Measurements from ENCODE around the gene PLCB2. TPM values are rescaled to one million over a fixed set of nuclear protein-coding genes. Genes with fewer than 3 reads are reported as not detected.

The PLCB2 gene
- total and polyA plus RNA-seq, 2 experiments from 2014 or later, result 9.5 to 13.8 TPM

- peaks cover 44% of the 10 kb centered on the region for H3K27me3 Mint-ChIP-seq (ENCODE audit: insufficient read depth, low read depth, poor library complexity)
- H4K20me1 ChIP-seq (replicated peaks; ENCODE audit: insufficient read depth), result no peaks in the 10 kb centered on the region
- H3K4me3 ChIP-seq, result no peak overlapping the region
- no peak overlapping the region for H2AFZ ChIP-seq
- no peak for TF ChIP-seq ZNF331 (CRISPR knock-in tag; IDR thresholded peaks at IDR 0.05; ENCODE audit: low read depth)
- TF ChIP-seq REST (IDR thresholded peaks at IDR 0.05; ENCODE audit: unreplicated experiment), result no peak
- TF ChIP-seq ZNF462 (CRISPR knock-in tag; IDR thresholded peaks at IDR 0.05), result no peak
- no peak for TF ChIP-seq POLR2AphosphoS5 (IDR thresholded peaks at IDR 0.05; ENCODE audit: low read depth)
- TF ChIP-seq ETS1 (IDR thresholded peaks at IDR 0.05), result no peak
- TF ChIP-seq NANOG (IDR thresholded peaks at IDR 0.05; ENCODE audit: borderline replicate concordance), result no peak
- H3K4me3 Mint-ChIP-seq, result no peak overlapping the region
- no peaks in the 10 kb centered on the region for H3K9me3 Mint-ChIP-seq
- H3K79me2 ChIP-seq (replicated peaks; ENCODE audit: insufficient read depth), result no peaks in the 10 kb centered on the region
- H3K36me3 ChIP-seq (ENCODE audit: insufficient read depth), result no peaks in the 10 kb centered on the region
- ATAC-seq (no peak), DNase-seq (ENCODE audit: low spot score) (no peak)
- H3K4me1 Mint-ChIP-seq, result peaks cover 46% of the 10 kb centered on the region
- no peak overlapping the region for H3K4me2 ChIP-seq
- H3K36me3 Mint-ChIP-seq (ENCODE audit: low read depth), result no peaks in the 10 kb centered on the region; the same call in 2 of the 3 replicates
- H3K27me3 ChIP-seq (ENCODE audit: insufficient read depth), result peaks cover 28% of the 10 kb centered on the region
- H3F3A ChIP-seq (replicated peaks; ENCODE audit: low read depth), result peaks cover 14% of the 10 kb centered on the region
- H3K27ac ChIP-seq (ENCODE audit: low read depth), result no peak overlapping the region
- H3K4me1 ChIP-seq (ENCODE audit: insufficient read depth), result peaks cover 23% of the 10 kb centered on the region
- H3K27ac Mint-ChIP-seq, result no peak overlapping the region
- no peaks in the 10 kb centered on the region for H3K9me2 ChIP-seq (ENCODE audit: insufficient read depth)
Observed at GRCh38 chr15:40275954-40276353, 31.8 kb downstream of the PLCB2 start.

Data from GM23338 (cell line).